HG03066 (cell line): ENCODE data around the gene TNS3.
"Not testable (repeated sequence)": the region's sequence is repeated elsewhere in the genome, so short reads cannot be mapped to it uniquely, and the experiment has no call there.

Source experiments
- ATAC-seq: cut with Tn5 transposase; IDR thresholded peaks from one replicate; pipeline ENCODE4 v1.9.1; 2021; ENCODE audit warnings: low read depth; ENCODE audit not compliant: unreplicated experiment

Gene TNS3

DNA sequence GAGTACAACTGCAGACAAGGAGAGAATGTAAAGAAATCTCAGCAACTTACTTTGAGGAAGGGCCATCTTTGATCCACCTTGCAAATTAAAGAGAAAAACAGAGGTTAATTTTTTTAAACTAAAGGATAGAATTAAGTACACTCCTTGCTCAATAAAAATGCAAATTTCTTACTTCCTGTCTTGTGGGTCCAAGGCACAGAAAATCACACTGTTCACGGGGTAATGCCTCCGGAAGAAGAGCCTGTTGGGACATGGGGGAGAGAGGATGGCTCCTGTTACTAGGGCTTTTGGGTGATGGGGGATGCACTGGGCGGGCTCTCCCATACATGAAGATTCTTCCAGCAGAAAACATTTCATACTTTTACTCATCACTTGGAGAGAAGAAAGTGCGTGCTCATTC lies 301.8 kb downstream of the TNS3 start:
- ATAC-seq: no peak

GRCh38 chr7:47278043-47278442 lies 303.9 kb downstream of the TNS3 start:
- ATAC-seq: no peak

DNA sequence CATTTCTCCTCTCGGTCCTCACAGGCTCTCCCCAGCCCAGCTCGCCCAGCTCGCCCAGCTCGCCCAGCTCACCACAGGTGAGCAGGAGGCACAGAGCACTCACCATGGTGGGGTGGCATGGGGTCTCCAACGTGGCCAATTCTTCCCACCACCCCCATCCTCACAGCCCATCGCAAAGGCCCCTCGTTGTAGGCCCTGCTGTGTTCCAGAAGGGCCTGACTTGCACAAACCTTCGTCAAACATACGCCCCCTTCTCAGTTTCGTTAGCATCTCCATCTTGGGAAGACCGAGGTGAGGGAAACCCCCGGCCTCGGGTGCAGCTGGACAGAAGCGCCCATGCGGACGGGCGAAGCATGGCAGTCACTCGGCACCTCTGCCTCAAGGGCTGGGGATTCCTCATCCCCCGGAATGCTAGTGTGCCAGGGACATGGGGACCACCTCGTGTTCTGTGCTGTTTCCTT lies 304.6 kb downstream of the TNS3 start:
- ATAC-seq: no peak

GRCh38 chr7:47273974-47274766 lies 307.7 kb downstream of the TNS3 start:
- no peak for ATAC-seq

DNA sequence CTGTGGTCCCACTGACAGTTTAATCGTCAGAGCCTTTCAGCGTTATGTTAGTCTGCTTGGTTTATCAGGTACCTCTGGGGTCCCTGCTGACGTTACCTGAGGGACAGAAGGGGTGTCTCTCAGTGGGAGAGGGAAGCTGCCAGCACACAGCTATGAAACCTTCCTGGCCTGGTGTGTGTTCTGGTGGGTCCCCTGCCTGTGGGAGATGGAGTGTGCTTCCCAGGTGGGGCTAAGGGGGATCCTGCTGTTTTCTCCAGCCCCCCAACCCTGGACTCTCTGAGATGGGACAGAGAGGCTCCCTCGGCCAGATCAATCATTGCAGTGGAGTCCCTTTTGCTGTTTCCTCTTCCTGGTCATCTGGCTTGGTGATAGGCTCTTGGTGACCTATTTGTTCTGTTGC lies 308.8 kb downstream of the TNS3 start:
- ATAC-seq: no peak

GRCh38 chr7:47271749-47272148 lies 310.2 kb downstream of the TNS3 start:
- no peak for ATAC-seq

- no peak for ATAC-seq
Measured at GRCh38 chr7:47268851-47269836, 312.8 kb downstream of the TNS3 start.

DNA sequence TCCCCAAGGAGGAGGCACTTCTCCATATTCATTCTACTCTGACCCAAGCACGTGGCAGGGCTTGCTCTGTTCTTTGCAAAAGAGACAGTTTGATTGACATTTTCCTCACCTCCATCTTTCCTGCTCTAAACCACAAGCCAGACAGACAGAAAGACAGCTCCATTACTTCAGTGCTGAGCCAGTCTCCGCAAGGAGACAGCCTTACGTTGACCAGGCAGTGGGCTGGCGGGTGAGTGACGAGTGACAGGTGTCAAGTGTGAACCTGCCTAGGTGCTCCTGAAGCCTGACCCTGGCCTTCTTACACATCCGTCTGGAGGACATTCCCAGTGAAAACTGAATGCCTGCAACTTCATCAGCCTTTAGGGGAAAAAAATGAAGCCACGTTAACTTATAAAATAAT lies 314.6 kb downstream of the TNS3 start:
- ATAC-seq: no peak

DNA sequence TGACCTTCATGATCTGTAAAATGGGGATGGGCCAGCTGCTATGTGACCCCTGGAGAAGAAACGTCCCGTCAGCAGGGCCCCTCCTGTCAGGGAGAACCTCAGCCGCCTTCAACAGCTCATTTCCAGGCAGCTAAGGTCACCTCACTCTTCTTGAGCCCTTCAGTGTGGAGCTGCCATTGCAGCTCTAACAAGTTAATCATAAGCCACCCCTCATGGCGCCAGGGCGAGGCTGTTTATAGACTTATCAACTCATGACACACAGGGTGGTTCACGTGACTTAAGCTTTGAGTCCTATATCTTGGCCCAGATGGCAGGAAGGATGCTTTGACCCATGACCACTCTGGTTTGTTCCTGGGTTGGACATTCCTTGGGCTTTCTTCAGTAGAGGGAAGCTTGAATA lies 315.1 kb downstream of the TNS3 start:
- no peak for ATAC-seq

DNA sequence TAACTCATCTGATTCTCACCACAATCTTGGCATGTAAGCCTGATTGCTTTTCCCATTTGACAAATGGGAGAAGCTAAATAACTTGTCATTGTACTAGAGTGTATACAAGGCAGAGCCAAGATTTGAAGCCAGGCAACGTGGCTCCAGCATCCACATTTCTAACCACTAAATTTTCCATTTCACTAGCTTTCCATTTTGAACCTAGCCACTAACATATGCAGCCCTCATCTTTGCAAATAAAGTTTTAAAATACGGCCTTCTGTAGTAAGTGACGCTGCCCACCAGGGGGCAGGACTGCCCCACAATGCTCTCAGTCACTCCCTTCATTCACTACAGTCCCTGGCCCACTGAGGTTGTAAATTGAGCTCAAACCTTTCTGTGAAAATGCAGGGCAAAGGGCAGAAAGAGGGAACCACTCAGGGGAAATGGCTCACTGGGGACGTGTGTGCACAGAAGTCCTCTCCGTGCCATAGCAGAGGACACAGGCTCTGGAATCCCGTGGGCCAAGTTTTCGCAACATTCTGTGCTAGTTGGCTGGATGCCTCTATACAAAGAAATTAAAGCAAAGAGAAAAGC lies 315.7 kb downstream of the TNS3 start:
- ATAC-seq: peak; percentile 66

- ATAC-seq: no peak
Measured at GRCh38 chr7:47265621-47266020, 316.3 kb downstream of the TNS3 start.

GRCh38 chr7:47264021-47264651 lies 317.8 kb downstream of the TNS3 start:
- ATAC-seq: no peak

GRCh38 chr7:47262881-47263280 lies 319.0 kb downstream of the TNS3 start:
- ATAC-seq: no peak

DNA sequence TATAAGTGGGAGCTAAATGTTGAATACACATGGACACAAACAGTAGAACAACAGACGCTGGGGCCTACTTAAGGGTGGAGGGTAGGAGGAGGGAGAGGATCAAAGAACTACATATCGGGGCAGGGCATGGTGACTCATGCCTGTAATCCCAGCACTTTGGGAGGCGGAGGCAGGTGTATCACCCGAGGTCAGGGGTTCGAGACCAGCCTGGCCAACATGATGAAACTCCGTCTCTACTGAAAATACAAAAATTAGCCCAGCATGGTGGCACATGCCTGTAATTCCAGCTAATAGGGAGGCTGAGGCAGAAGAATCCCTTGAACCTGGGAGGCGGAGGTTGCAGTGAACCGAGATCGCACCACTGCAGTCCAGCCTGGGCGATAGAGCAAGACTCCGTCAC lies 319.8 kb downstream of the TNS3 start:
- not testable (repeated sequence) for ATAC-seq

GRCh38 chr7:47260270-47260669 lies 321.6 kb downstream of the TNS3 start:
- ATAC-seq: no peak

DNA sequence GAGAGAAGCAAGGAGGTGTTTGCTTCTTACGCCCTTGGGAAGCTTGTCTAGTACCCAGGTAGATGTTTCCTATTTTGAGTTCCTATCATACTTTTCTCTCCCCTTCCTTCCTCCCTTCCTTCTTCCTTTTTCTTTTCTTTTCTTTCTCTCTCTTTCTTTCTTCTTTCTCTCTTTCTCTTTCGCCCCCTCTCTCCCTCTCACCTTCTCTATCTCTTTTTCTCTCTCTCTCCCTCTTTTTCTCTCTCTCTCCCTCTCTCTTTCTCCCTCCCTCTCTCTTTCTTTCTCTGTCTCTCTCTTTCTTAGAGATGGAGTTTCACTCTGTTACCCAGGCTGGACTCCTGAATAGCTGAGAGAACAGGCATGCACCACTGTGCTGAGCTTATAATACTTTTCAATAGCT lies 322.2 kb downstream of the TNS3 start:
- no peak for ATAC-seq

DNA sequence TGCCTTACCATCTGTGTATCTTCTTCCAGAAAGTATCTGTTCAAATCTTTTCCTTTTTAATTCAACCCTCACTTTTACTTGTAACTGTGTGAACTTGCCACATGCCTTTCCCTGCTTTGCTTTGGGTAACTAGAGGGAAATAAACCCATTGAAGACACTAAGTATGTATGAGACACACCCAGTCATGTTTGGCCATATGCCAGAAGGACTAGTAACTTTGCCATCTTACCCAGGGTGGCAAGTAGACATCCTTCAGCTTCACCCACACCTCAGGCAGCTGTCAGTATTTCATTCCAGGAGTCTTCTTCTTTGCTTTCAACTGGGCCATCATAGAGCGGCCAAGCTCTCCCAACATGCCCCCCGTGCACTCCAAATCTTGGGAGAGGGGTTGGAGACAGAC lies 323.1 kb downstream of the TNS3 start:
- ATAC-seq: no peak

GRCh38 chr7:47256016-47256415 lies 325.9 kb downstream of the TNS3 start:
- no peak for ATAC-seq

DNA sequence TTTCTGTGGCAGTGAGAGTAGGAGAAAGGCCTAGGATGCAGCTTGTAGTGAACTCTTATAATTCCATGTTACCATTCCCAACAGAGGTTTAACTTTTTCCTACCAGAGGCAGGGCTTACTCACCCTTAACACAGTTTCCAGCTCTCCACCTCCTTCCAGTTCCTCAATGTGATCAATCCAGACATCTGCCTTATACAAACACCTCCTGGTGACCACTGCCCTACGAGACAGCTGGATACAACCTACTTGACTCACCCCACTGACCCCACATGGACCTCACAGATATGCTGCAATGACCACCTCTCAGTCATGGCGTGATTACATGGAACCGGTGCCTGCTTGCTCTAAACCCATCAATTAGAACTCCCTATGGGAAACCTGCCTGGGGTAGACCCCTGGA lies 326.5 kb downstream of the TNS3 start:
- ATAC-seq: no peak

- ATAC-seq: no peak
Measured at GRCh38 chr7:47255007-47255406, 326.9 kb downstream of the TNS3 start.
